GM18868 (cell line): ENCODE results near the gene S100A2.
A peak's percentile ranks its signal among the peaks of the same experiment; 100 is the strongest.

ENCODE experiments used
- ATAC-seq: cut with Tn5 transposase; IDR thresholded peaks from one replicate; pipeline ENCODE4 v1.9.1; 2021; ENCODE audit warnings: mild to moderate bottlenecking, moderate library complexity; ENCODE audit not compliant: unreplicated experiment

The S100A2 gene

DNA sequence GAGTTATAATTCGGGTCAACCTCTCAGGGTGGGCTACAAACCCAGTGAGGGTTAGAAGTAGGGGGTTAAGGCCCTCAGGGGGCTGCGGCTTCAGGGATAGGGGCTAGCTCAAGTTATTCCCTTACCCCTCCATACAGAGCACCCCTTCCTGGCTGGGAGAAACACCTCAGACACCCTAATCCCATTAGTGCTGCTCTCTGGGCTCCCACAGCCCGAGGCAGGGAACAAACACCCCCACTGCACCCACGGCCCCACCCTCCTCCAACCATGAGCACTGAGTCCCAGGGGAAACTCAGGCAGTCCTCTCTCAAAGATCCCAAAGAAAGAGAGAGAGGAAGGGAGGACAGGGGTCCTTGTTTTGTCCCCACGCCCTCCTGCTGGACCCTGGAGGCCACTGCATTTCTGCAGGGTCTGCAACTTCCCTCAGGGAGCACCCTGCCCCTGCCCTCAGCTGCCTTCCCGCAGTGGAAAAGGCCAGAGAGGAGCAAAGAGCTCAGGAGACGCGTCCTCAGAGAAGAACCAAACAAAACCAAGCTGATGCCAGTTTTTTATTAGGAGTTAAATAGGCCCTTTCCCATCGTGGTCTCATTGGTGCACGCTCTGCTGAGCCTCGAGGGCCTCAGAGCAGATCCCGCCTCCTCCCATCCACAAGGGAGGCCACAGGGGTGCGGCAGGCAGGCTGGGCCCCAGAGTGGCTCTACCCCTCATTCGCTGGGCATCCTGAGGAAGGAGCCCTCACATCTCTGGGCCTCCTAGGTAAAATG lies 18.7 kb downstream of the S100A2 start:
- ATAC-seq = no peak

DNA sequence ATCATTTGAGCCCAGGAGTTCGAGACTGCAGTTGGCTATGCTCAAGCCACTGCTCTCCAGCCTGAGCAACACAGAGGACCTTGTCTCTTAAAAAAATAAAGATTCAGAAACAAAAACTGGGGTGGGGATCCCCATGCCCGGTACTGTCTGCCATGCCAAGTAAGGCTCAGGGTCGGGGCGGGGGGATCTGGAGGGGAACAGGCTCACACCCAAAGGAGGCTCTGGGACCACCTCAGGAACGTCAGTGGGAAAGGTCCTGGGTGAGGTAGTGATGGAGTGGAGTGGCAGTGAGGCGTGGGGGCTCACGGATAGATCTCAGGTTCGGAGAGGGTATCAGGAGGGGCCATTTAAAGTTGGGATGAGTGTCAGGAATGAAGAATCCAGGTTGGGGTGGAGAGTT lies 19.3 kb downstream of the S100A2 start:
- no peak for ATAC-seq

DNA sequence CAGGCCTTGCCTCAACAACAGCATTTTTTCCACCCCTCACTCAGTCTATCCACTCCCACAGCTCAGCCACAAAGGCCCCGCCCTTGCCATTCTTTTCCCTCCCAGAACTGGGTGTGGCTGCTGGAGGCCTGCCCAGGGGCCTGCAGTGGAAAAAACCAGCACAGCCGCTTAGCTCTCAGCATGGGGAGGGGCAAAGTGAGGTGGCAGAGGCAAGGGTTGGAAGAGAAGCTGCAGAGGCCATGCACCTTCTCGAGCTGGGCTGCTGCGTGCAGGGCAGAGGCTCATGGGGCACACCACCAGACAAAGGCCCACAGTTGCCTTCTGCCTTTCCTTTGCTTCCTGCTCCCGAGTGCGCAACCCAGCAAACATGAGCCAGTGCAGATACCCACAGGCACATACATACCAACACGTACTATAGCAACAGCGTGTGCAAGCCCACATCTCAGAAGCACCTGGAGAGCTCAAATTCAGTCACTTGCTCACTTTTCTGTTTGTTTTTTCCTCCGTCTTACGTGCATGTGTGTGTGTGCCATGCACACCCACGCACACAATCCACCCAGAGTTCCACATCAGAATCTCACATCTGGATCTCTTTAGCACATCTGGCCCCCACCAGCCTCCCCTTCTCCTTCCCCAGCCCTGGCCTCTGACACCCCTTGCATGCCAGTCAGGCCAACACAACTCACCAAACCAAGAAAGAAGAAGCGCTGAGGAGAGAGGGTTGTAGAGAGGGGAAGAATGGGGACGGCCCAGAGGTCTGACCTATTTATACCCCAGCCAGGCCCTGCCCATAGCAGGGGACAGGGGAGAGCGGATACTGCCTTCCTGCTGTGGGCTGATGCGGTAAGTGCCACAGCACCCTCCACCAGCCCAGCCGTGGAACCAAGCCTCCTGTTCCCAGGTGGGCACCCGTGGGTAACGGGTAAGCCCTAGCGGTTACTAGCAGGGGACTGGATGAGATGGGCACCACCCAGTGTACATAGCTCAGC lies 20.3 kb downstream of the S100A2 start, which contains the start of gene S100A4:
TSS of gene S100A4 (minus strand) at position 740 of the 989 bp plus-strand sequence. CDS start 1,012 bp downstream, outside the sequence.
- peak; percentile 81 for ATAC-seq

DNA sequence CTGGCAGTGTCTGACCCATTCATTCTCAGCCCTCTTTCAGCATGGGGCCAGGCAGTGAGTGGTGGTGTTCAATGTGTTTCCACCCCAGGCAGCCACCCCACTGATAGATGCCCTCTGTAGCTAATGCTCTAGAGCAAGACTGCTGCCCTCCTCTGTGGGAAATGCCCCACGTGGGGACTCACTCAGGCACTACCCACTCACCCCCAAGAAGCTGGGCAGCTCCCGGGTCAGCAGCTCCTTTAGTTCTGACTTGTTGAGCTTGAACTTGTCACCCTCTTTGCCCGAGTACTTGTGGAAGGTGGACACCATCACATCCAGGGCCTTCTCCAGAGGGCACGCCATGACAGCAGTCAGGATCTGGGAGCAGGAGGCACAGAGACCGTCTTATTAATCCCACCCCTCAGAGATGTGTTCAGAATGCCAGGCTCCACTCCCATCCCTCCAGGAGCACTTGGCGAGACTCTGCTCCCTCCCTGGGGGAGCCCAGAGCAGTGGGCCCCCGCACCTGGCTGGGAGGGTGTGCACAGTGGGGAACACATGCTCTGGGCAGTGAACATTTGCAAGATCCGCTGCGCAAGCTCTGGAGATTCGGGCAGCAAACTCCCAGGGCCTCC lies 21.1 kb downstream of the S100A2 start:
- ATAC-seq = no peak

DNA sequence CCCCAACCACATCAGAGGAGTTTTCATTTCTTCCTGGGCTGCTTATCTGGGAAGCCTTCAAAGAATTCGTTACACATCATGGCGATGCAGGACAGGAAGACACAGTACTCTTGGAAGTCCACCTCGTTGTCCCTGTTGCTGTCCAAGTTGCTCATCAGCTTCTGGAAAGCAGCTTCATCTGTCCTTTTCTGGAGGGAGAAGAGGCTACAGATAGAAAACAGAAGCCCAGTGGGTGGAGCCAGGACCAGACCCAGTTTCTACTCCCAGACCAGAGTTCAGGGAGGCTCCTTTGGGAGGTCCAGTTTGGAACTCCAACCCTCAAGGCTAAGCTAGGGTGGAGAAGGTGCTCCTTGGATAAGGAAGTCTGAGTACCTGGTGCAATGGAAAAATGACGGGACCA lies 21.9 kb downstream of the S100A2 start:
- no peak for ATAC-seq

DNA sequence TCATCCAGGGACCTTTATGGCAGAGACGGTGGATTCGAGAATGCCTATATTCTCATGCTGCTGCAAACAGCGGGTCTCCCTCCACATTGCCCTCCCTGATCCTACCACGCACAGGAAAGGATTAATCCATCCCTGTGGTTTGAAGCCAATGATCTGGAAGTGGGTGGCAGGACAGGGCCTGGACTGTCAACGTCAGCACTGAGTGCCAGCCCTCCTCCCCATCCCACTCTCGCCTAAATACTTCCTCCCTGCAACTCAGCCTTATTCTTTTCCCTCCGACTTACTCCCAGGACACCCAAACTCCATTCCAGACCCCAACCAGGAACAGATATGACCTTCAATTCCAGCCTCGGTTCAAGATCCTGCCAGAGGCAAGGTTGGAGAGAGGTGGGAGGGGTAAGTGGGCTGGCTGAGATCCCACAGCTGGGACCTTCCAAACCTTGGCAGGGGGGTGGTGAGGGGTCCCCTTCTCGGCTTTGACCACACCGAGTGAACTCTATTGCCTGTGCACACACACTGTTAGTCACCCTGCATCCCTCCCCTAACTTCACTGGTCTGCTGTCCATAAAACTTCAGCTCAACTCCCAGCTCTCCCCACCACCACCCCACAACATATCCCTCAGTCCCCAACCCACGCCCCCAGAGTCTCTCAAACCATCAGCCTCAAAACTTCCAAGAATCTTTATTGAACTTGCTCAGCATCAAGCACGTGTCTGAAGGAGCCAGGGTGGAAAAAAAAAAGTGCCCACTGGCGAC lies 22.5 kb downstream of the S100A2 start:
- no peak for ATAC-seq

DNA sequence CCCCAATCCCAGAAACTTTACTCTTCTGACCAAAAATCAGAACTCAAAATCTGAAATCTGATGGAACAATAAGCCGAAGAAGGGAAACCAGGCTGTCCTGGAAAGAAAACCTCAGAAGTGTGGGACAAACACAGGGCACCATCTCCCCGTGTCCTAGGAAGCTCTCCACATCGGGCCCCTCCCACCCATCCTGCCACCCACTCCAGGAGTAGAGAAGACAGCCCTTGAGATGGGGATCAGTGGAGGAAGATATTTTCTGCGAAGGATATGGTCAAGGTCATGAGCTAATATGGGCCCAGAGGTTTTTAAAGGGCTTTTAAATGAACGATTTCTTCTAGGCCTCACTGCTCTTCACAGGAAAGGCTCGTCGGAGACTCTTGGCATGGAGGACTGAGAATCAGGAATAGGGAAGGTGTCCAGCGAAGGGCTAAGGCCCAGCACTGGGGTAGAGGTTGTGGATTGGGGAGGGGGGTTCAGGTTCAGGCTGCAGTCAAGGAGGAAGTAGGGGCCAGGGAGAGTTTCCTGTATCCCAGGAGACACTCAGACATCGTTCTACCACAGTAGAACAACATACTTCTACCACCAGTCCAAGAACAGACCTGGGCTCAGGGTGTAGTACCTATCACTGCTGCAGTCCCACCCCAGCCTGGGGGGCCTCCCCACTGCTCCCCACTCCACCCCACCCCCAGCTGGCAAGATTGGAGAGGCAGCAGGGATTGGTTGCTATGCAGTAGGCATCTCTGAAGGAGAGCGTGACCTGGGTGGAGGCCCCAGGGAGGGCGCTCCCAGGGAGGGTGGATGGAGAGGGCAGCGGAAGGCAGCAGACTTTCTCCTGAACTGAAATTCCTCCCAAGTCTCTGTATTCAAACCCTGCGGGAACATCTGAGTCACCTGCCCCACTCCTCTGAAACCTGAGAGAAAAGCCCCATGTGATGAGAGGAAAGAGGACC lies 23.7 kb downstream of the S100A2 start:
- ATAC-seq = no peak

DNA sequence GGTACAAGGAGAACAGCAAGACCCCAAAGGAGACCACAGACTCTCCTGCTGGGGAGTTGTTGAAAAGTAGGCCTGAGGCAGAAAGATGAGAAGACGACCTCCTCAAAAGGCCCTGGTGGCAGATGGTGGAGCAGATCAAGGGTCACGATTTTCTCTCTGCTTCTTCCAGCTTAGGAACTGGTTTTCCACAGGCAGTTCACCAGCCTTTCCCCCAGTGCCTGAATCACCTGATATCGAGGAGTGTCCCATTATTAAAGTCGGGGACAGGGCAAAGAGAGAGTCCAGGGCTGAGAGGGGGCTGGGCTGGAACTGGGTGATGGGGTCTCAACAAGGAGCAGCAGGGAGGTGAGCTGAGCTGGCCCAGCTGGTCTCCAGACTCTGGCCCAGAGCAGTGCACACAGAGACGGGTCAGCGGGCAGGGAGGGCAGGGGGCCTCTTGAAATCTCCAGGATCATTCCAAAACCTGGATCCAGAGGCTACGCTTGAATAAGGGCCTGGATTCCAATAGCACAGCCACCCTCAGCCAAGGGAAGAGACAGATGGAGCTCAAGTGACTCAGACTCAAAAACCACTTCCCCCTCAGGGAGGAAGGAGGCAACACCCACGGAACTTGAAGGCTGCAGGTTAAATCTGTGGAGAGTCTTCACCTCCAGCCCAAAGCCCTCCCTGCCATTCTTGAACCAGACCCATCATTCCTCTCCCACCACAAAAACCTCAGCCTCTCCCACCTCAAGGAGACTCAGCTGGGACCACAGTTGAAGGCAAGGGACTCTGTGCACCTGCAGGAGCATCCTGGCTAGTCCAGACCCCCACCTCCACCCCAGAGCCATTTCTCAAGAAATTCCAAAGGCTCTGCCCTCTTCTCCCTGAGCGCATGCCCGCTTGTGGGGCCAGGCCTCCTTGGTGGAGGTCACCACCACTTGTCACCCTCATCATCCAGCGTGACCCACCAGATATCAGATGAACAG lies 25.0 kb downstream of the S100A2 start, which contains the start of gene S100A5:
TSS of gene S100A5 (minus strand) at position 541 of the 968 bp plus-strand sequence. CDS start 743 bp downstream, outside the sequence.
- no peak for ATAC-seq

DNA sequence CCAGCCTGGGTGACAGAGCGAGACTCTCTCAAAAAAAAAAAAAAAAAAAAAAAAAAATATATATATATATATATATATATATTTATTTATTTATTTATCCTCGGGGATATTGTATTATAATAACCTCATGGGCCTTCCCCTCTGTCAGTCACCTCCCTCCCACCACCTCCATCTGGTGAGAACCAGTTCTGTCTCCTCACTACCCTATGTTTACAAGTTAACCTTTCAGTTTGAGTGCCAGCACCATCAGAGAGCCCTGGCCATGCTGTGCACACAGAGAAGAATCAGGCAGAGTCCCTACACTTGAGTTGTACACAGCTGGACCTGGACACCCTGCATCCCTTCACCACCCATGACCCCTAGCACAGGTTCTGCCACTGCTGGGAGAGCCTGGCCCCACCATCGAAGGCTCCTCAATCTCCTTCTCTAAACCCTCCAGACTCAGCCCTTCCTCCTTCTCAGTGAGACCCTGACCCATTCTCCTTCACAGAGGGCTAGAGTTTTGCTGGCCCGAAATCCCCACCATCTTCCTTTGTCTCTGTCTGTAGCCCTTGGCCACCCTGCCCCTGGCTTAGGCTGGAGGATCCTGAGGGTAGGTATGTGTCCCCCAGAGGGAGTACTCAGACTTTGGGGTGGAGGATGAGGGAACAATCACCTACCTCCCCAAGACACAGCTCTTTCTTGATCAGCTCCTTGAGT lies 26.1 kb downstream of the S100A2 start:
- ATAC-seq = no peak

DNA sequence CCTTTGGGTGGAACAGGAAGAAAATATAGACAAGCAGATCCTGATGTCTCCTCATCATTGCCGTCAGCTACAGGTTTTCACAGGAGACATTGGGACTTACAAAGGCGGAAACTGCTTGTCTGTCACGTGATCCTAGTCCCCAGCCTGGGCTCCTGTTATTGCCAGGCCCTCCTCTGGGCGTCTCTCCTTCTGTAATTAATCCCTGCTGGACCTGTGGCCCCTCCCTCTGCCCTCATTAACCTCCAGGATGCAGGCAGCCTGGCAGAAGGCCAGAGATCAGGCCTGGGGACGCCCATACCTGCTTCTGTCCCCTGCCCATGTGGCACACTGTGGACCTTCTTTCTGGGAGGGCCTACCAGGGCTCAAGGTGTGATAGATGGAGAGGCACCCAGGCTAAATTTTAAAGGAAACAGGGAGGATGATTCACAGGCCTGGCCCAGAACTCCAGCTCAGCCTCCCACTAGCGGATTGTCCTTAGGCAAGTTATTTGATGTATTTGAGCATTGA lies 27.3 kb downstream of the S100A2 start:
- ATAC-seq = no peak

DNA sequence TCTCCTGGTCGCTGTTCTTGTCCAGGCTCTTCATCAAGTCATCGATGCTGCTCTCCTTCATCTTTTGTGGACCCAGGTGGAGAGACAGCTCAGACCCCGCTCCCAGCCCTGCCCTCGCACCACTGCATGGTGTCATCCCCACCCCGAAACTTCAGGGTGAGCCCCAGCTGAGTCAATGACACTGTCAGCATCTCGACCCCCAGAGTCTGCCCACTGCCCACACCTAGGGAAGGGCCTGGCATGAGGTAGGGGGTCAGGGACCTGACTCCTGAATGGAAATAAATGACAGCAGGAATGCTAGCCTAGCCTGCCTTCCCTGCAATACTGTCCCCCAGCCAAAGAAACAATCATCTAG lies 28.3 kb downstream of the S100A2 start:
- no peak for ATAC-seq

DNA sequence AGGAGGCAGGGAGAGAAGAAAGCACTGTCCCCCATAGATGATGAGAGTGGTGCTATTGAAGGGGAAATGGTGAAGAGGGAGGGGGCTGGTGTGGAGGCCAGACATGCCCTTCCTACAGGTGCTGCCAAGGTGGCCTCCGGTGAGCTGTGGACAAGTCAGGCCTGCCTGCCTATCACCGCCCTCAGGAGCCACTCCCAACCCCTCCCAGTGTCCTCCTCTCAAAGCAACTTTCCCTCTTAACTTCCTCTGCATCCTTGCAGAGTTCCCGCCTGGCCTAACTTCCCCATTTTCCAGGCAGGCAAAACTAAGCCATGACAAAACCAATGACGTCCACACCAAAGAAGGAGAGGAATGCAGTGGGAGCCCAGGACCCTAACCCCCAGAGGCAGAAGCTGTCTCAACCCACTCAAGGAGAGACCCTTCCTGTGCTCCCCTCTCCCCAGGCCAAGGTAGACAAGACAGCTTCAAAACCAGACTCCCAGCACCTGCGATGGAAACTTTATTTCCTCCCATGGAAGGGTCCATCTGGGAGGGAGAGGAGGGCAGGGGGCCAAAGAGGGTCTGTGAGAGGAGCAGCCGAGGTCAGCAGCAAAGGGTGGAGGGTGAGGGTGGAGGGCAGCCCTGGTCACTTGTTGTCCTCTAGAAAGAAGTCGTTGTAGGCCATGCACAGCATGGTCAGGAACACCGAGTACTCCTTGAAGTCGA lies 28.8 kb downstream of the S100A2 start:
- no peak for ATAC-seq

DNA sequence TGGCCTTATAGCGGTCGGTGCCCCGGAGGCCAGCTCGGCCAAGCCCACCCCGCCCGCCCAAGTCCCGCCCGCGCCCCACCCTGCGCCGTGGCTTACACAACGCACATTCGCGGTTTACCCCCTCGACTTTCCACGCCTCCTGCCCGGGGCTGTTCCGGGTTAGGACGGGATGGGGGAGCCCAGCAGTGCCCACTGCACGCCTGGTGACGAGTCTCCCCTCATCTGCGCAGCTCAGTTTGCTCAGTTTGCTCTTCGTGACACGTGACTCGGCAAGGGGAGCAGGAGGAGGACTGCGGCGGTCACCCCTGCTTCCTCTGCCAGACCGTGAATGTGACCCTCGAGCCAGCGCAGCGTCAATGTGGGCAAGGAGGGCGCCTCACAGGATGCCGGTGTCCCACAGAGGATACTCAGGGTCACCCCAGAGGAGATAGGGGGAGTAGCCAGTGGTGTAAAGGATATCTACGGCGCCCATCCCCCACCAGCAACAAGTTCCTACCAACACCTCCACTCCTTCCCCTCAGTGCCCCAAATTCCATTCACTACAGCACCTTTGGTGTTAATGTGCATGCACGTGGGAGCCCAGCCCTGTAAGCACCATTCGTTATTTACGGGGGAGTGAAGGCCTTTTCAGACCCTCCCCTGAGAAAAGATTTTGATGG lies 29.5 kb downstream of the S100A2 start:
- ATAC-seq = peak; percentile 62

DNA sequence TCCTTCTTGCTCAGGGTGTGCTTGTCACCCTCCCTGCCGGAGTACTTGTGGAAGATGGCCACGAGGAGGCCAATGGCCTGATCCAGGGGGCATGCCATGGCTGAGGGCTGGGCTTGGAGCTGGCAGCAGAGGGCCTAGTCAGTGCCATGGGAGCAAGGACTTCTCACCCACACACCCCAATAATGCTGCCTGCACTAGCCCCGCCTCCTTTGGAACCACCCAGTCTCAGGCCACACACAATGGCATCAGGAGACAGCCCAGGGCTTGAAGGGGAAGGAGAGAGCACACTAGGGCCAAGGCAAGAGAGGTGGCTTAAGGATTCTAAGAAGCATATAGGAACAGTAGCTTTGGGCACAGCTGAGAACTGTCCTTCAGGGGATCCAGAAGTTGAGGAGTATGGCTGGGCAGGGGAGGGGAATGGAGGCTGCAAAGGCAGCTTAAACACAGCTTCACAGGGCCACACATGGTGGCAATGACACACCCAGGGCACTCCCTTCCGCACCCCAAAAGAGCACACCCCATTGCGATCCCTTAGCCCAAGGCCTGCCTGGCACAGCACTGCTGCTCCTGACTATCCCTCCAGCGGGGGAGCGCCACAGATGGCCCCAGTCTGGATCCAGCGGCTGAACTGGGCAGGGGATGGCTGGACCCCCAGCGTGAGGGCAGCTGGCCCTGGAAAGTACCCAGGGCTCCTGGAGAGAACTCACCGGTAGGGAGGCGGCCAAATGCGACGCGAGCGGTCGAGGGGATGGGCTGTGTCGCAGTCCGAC lies 30.2 kb downstream of the S100A2 start, which contains the start of gene S100A6:
TSS of gene S100A6 (minus strand) at position 750 of the 770 bp plus-strand sequence. CDS start at position 98, 652 bp downstream.
- peak; percentile 42 for ATAC-seq

DNA sequence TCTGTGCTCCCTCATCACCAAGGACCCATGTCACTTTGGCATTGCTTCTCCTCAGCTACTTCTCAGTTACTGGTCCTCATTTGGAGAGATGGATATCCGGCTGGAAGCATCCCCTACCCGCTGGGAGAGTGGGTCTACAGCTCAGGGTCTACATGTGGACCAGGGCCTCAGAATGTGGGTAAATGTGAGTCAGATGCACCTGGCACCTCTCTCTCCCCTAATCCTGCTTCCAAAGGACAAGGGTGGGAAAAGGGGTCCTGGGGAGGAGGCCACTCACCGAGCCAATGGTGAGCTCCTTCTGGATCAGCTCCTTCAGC lies 30.8 kb downstream of the S100A2 start:
- no peak for ATAC-seq
